ENCODE data around the gene SHISA4. TPM values are rescaled to one million over a fixed set of nuclear protein-coding genes. Genes with fewer than 3 reads are reported as not detected.

The SHISA4 gene
- total RNA-seq, 1 experiment from 2014 or later = 6.3 TPM

DNA sequence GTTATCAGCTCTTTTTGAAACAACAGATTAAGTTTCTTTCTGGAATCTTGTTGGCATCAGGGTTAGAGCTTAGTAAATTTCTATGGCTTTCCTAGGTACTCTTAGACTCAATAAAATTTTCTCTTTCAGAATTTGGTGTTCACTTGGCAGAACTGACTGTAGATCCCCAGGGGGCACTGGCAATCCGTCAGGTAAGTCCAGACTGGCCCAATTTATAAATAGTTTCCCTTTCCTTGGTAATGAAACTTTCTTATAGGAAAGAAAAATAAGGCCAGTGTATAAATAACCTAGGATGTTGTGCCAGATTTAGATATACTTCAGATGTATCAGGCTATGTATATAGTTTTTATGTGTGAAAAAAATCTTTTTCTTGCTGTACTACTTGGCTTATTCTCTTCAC lies 41.5 kb upstream of the SHISA4 start:
- no peak overlapping the region for H3K4me3 Mint-ChIP-seq
- POLR2A ChIA-PET = interaction anchor here (0.6 kb wide), 1 partner anchor 326 kb away, joined by 3 read pairs; no protein-coding TSS in a partner anchor
- TF ChIP-seq, protein P1, sequence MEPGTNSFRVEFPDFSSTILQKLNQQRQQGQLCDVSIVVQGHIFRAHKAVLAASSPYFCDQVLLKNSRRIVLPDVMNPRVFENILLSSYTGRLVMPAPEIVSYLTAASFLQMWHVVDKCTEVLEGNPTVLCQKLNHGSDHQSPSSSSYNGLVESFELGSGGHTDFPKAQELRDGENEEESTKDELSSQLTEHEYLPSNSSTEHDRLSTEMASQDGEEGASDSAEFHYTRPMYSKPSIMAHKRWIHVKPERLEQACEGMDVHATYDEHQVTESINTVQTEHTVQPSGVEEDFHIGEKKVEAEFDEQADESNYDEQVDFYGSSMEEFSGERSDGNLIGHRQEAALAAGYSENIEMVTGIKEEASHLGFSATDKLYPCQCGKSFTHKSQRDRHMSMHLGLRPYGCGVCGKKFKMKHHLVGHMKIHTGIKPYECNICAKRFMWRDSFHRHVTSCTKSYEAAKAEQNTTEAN (CRISPR knock-in tag; IDR thresholded peaks at IDR 0.05) = no peak
- TF ChIP-seq ZNF121 (CRISPR knock-in tag; IDR thresholded peaks at IDR 0.05) (no peak), GTF2I (CRISPR knock-in tag; conservative IDR thresholded peaks at IDR 0.05) (no peak), TEAD1 (CRISPR knock-in tag; IDR thresholded peaks at IDR 0.05) (no peak), ZNF232 (CRISPR knock-in tag; IDR thresholded peaks at IDR 0.05) (no peak), IRF2 (CRISPR knock-in tag; IDR thresholded peaks at IDR 0.05; ENCODE audit: borderline replicate concordance, low read depth) (no peak)
- TF ChIP-seq, protein P2, sequence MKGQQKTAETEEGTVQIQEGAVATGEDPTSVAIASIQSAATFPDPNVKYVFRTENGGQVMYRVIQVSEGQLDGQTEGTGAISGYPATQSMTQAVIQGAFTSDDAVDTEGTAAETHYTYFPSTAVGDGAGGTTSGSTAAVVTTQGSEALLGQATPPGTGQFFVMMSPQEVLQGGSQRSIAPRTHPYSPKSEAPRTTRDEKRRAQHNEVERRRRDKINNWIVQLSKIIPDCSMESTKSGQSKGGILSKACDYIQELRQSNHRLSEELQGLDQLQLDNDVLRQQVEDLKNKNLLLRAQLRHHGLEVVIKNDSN (CRISPR knock-in tag; IDR thresholded peaks at IDR 0.05) = no peak
- H3K36me3 Mint-ChIP-seq = peaks cover 39% of the 10 kb centered on the region
- DNase-seq (ENCODE audit: low spot score) (no peak), ATAC-seq (no peak)
- no peaks in the 10 kb centered on the region for H3K27me3 Mint-ChIP-seq (ENCODE audit: low read depth)
- H3K9me3 Mint-ChIP-seq = no peaks in the 10 kb centered on the region
- H3K4me1 Mint-ChIP-seq = peaks cover 11% of the 10 kb centered on the region
- H3K27ac Mint-ChIP-seq = no peak overlapping the region
- CTCF ChIA-PET = interaction anchor here (0.6 to 1.8 kb wide), 2 partner anchors 18 to 30 kb away, joined by 3 to 6 read pairs; partner anchors contain the start of gene IPO9

DNA sequence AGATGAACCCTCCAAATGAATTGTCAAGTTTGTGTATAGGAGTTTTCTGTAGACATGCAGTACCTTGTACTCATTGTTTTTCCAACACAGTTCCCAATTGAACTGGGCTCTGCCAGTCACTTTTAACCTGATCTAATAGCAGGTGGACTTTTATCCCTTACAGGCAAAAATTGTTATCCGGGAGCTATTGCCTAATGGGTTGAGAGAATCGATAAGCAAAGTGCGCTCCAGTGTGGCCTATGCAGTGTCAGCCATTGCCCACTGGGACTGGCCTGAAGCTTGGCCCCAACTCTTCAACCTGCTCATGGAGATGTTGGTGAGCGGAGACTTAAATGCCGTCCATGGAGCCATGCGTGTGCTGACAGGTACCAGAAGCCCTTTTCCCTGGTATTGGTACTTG lies 40.5 kb upstream of the SHISA4 start:
- no peak for DNase-seq (ENCODE audit: low spot score)
- no peak overlapping the region for H3K27ac Mint-ChIP-seq
- CTCF ChIA-PET = interaction anchor here (0.9 to 1.1 kb wide), 2 partner anchors 19 to 53 kb away, joined by 3 read pairs; partner anchors contain the start of gene IPO9
- H3K4me1 Mint-ChIP-seq = no peaks in the 10 kb centered on the region
- POLR2A ChIA-PET = no interaction called here
- H3K27me3 Mint-ChIP-seq (ENCODE audit: low read depth) = no peaks in the 10 kb centered on the region
- no peak for ATAC-seq
- no peak overlapping the region for H3K4me3 Mint-ChIP-seq
- H3K9me3 Mint-ChIP-seq = no peaks in the 10 kb centered on the region
- H3K36me3 Mint-ChIP-seq = peaks cover 48% of the 10 kb centered on the region
- TF ChIP-seq SOX15 (CRISPR knock-in tag; IDR thresholded peaks at IDR 0.05) = no peak
- TF ChIP-seq, protein P3, sequence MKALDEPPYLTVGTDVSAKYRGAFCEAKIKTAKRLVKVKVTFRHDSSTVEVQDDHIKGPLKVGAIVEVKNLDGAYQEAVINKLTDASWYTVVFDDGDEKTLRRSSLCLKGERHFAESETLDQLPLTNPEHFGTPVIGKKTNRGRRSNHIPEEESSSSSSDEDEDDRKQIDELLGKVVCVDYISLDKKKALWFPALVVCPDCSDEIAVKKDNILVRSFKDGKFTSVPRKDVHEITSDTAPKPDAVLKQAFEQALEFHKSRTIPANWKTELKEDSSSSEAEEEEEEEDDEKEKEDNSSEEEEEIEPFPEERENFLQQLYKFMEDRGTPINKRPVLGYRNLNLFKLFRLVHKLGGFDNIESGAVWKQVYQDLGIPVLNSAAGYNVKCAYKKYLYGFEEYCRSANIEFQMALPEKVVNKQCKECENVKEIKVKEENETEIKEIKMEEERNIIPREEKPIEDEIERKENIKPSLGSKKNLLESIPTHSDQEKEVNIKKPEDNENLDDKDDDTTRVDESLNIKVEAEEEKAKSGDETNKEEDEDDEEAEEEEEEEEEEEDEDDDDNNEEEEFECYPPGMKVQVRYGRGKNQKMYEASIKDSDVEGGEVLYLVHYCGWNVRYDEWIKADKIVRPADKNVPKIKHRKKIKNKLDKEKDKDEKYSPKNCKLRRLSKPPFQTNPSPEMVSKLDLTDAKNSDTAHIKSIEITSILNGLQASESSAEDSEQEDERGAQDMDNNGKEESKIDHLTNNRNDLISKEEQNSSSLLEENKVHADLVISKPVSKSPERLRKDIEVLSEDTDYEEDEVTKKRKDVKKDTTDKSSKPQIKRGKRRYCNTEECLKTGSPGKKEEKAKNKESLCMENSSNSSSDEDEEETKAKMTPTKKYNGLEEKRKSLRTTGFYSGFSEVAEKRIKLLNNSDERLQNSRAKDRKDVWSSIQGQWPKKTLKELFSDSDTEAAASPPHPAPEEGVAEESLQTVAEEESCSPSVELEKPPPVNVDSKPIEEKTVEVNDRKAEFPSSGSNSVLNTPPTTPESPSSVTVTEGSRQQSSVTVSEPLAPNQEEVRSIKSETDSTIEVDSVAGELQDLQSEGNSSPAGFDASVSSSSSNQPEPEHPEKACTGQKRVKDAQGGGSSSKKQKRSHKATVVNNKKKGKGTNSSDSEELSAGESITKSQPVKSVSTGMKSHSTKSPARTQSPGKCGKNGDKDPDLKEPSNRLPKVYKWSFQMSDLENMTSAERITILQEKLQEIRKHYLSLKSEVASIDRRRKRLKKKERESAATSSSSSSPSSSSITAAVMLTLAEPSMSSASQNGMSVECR (CRISPR knock-in tag; IDR thresholded peaks at IDR 0.05; ENCODE audit: borderline replicate concordance) = no peak
- no peak for TF ChIP-seq FOXJ3 (CRISPR knock-in tag; IDR thresholded peaks at IDR 0.05; ENCODE audit: borderline replicate concordance)
- TF ChIP-seq, protein P4, sequence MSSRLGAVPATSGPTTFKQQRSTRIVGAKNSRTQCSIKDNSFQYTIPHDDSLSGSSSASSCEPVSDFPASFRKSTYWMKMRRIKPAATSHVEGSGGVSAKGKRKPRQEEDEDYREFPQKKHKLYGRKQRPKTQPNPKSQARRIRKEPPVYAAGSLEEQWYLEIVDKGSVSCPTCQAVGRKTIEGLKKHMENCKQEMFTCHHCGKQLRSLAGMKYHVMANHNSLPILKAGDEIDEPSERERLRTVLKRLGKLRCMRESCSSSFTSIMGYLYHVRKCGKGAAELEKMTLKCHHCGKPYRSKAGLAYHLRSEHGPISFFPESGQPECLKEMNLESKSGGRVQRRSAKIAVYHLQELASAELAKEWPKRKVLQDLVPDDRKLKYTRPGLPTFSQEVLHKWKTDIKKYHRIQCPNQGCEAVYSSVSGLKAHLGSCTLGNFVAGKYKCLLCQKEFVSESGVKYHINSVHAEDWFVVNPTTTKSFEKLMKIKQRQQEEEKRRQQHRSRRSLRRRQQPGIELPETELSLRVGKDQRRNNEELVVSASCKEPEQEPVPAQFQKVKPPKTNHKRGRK (CRISPR knock-in tag; IDR thresholded peaks at IDR 0.05; ENCODE audit: borderline replicate concordance) = no peak
- TF ChIP-seq, protein P5, sequence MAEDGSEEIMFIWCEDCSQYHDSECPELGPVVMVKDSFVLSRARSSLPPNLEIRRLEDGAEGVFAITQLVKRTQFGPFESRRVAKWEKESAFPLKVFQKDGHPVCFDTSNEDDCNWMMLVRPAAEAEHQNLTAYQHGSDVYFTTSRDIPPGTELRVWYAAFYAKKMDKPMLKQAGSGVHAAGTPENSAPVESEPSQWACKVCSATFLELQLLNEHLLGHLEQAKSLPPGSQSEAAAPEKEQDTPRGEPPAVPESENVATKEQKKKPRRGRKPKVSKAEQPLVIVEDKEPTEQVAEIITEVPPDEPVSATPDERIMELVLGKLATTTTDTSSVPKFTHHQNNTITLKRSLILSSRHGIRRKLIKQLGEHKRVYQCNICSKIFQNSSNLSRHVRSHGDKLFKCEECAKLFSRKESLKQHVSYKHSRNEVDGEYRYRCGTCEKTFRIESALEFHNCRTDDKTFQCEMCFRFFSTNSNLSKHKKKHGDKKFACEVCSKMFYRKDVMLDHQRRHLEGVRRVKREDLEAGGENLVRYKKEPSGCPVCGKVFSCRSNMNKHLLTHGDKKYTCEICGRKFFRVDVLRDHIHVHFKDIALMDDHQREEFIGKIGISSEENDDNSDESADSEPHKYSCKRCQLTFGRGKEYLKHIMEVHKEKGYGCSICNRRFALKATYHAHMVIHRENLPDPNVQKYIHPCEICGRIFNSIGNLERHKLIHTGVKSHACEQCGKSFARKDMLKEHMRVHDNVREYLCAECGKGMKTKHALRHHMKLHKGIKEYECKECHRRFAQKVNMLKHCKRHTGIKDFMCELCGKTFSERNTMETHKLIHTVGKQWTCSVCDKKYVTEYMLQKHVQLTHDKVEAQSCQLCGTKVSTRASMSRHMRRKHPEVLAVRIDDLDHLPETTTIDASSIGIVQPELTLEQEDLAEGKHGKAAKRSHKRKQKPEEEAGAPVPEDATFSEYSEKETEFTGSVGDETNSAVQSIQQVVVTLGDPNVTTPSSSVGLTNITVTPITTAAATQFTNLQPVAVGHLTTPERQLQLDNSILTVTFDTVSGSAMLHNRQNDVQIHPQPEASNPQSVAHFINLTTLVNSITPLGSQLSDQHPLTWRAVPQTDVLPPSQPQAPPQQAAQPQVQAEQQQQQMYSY (CRISPR knock-in tag; IDR thresholded peaks at IDR 0.05) = no peak
- TF ChIP-seq, protein P6, sequence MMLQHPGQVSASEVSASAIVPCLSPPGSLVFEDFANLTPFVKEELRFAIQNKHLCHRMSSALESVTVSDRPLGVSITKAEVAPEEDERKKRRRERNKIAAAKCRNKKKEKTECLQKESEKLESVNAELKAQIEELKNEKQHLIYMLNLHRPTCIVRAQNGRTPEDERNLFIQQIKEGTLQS (CRISPR knock-in tag; conservative IDR thresholded peaks at IDR 0.05) = no peak
- TF ChIP-seq ZNF219 (CRISPR knock-in tag; IDR thresholded peaks at IDR 0.05; ENCODE audit: borderline replicate concordance) = no peak
- no peak for TF ChIP-seq NFATC4 (CRISPR knock-in tag; IDR thresholded peaks at IDR 0.05)
- TF ChIP-seq ZNF416 (CRISPR knock-in tag; IDR thresholded peaks at IDR 0.05) = no peak
- TF ChIP-seq, protein P7, sequence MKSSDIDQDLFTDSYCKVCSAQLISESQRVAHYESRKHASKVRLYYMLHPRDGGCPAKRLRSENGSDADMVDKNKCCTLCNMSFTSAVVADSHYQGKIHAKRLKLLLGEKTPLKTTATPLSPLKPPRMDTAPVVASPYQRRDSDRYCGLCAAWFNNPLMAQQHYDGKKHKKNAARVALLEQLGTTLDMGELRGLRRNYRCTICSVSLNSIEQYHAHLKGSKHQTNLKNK (CRISPR knock-in tag; IDR thresholded peaks at IDR 0.05) = no peak
- TF ChIP-seq ZNF317 (CRISPR knock-in tag; IDR thresholded peaks at IDR 0.05; ENCODE audit: borderline replicate concordance, low read depth) = no peak
- TF ChIP-seq FOXP1 (CRISPR knock-in tag; IDR thresholded peaks at IDR 0.05; ENCODE audit: borderline replicate concordance) = no peak
- TF ChIP-seq TP53 (CRISPR knock-in tag; IDR thresholded peaks at IDR 0.05) = no peak
